HL-60 (cell line): ENCODE measurements around the gene NEK1.

Source experiments
- CTCF ChIP-seq: IDR thresholded peaks from one replicate; pipeline ENCODE4 v1.5.1; 2011; ENCODE audit warnings: low read length, control low read depth, inconsistent platforms; ENCODE audit not compliant: insufficient read depth
- POLR2AphosphoS5 ChIP-seq: IDR thresholded peaks from 2 replicates; pipeline ENCODE4 v1.6.1; 2012; ENCODE audit warnings: low read depth

GRCh38 chr4:169376421-169376820 is 236.0 kb downstream of the NEK1 start:
- TF ChIP-seq POLR2AphosphoS5, result no peak
- no peak for TF ChIP-seq CTCF
